Natural killer cell (primary cell): ENCODE measurements around the gene PCED1A. TPM values are rescaled to one million over a fixed set of nuclear protein-coding genes. Genes with fewer than 3 reads are reported as not detected.

Source experiments
- ATAC-seq, 3 donors: fragments of 150-1000 bp in 2 of 3; fragments of 200-7000 bp in 1 of 3; cut with Tn5 transposase; 1 replicate in 1 of 3; 2 replicates in 2 of 3; pipeline ENCODE4 v1.10.0; 2021; ENCODE audit warnings: mild to moderate bottlenecking in 2 of 3, moderate library complexity in 2 of 3
- DNase-seq, 2 donors: peaks; one replicate each; pipeline versions ENCODE4 v3.0.0 to v3.0.0-alpha.2; 2013 to 2021; ENCODE audit warnings: mixed read lengths in 1 of 2
- H3K27ac ChIP-seq: one replicate; pipeline ENCODE4 v1.5.1; 2013; ENCODE audit warnings: mild to moderate bottlenecking, low read length
- H3K27me3 ChIP-seq: one replicate; pipeline ENCODE4 v1.6.1; 2013; ENCODE audit warnings: low read length; ENCODE audit not compliant: control insufficient read depth, insufficient read depth
- H3K36me3 ChIP-seq: one replicate; pipeline ENCODE4 v1.6.1; 2013; ENCODE audit warnings: low read length; ENCODE audit not compliant: control insufficient read depth, insufficient read depth
- H3K4me1 ChIP-seq: one replicate; pipeline ENCODE4 v1.6.1; 2013; ENCODE audit warnings: low read length; ENCODE audit not compliant: control insufficient read depth, insufficient read depth
- H3K4me3 ChIP-seq: one replicate; pipeline ENCODE4 v1.5.1; 2013; ENCODE audit warnings: low read length
- H3K9me3 ChIP-seq: one replicate; pipeline ENCODE4 v1.6.1; 2013; ENCODE audit warnings: low read length; ENCODE audit not compliant: control insufficient read depth, insufficient read depth
- H3K27ac Mint-ChIP-seq, 2 donors: one replicate each; pipeline ENCODE4 v1.8.0; 2022; ENCODE audit warnings: mild to moderate bottlenecking in 2 of 2, mixed read lengths in 2 of 2, moderate library complexity in 1 of 2
- H3K27me3 Mint-ChIP-seq, 2 donors: one replicate each; pipeline ENCODE4 v1.8.0; 2022; ENCODE audit warnings: low read depth in 2 of 2, mixed read lengths in 2 of 2
- H3K36me3 Mint-ChIP-seq: one replicate; pipeline ENCODE4 v1.8.0; 2022; ENCODE audit warnings: mixed read lengths
- H3K4me1 Mint-ChIP-seq, 2 donors: one replicate each; pipeline ENCODE4 v1.8.0; 2022; ENCODE audit warnings: mixed read lengths in 2 of 2
- H3K4me3 Mint-ChIP-seq: one replicate; pipeline ENCODE4 v1.8.0; 2022; ENCODE audit warnings: mild to moderate bottlenecking, moderate library complexity, mixed read lengths
- H3K9me3 Mint-ChIP-seq, 2 donors: one replicate each; pipeline ENCODE4 v1.8.0; 2022; ENCODE audit warnings: mixed read lengths in 2 of 2
- CTCF ChIP-seq: fragments of 200-600 bp; IDR thresholded peaks from one replicate; pipeline ENCODE4 v1.8.0; 2022; ENCODE audit warnings: antibody characterized with exemption
- WGBS: methylation state at CpG from one replicate; pipeline ENCODE4 v1.1.7; 2013; ENCODE audit warnings: missing lambda C conversion rate; ENCODE audit not compliant: insufficient coverage; 5-methylcytosine and 5-hydroxymethylcytosine counted together
- intact Hi-C: fragments of 100-400 bp; cut with micrococcal nuclease; formaldehyde crosslinking; loops from one replicate; pipeline ENCODE4 v1.14.2; 2022
- total RNA-seq, 4 donors: library from RNA; stranded (reverse); fragments of 120-200 nt in 1 of 4; gene quantifications; one replicate each; pipeline versions ENCODE4 v1.2.3 to v1.2.4, GENCODE V29; 2013 to 2022

The PCED1A gene
- total RNA-seq, 3 donors from 2014 or later (not counting 1 experiment from before 2014, with no cell fraction given): 70.3 to 76.5 (median 71.1) TPM

- Histone ChIP-seq H3K4me1 (peaks cover 3% of the 10 kb centered on the region), H3K9me3 (no peaks in the 10 kb centered on the region), H3K36me3 (no peaks in the 10 kb centered on the region), H3K27me3 (peaks cover 23% of the 10 kb centered on the region), H3K4me3 (no peak overlapping the region), H3K27ac (no peak overlapping the region)
- Mint-ChIP-seq H3K36me3 (peaks cover 6% of the 10 kb centered on the region), H3K4me3 (no peak overlapping the region), H3K27me3 (peaks cover 50 to 56% of the 10 kb centered on the region in 2 donors), H3K9me3 (peaks cover 0 to under 1% of the 10 kb centered on the region in 2 donors), H3K27ac (no peak overlapping the region), H3K4me1 (peaks cover 2 to 8% of the 10 kb centered on the region in 2 donors)
- 74% methylated on average over 3 of the region's 4 CpGs for WGBS
- intact Hi-C loops: no loop called here
- no peak for TF ChIP-seq CTCF
- ATAC-seq: no peak
- DNase-seq: no peak
Measured at GRCh38 chr20:2806351-2806701, 34.1 kb downstream of the PCED1A start.

- H3K27me3 ChIP-seq: peaks cover 23% of the 10 kb centered on the region
- no peak overlapping the region for H3K4me3 ChIP-seq
- no peaks in the 10 kb centered on the region for H3K36me3 ChIP-seq
- WGBS: 70% methylated on average over 21 of the region's 22 CpGs
- ATAC-seq: no peak
- no peak for TF ChIP-seq CTCF
- H3K4me1 Mint-ChIP-seq: peaks cover 7 to 13% of the 10 kb centered on the region in 2 donors
- no peaks in the 10 kb centered on the region for H3K9me3 ChIP-seq
- peaks cover 49 to 56% of the 10 kb centered on the region in 2 donors for H3K27me3 Mint-ChIP-seq
- H3K27ac Mint-ChIP-seq: no peak overlapping the region
- H3K9me3 Mint-ChIP-seq: no peaks in the 10 kb centered on the region
- intact Hi-C loops: no loop called here
- no peak overlapping the region for H3K27ac ChIP-seq
- H3K4me1 ChIP-seq: peaks cover 8% of the 10 kb centered on the region
- H3K4me3 Mint-ChIP-seq: no peak overlapping the region
- H3K36me3 Mint-ChIP-seq: peaks cover 6% of the 10 kb centered on the region
- no peak for DNase-seq
Measured at GRCh38 chr20:2805689-2806350, 34.6 kb downstream of the PCED1A start.

GRCh38 chr20:2804852-2805688 lies 35.4 kb downstream of the PCED1A start:
- H3K9me3 Mint-ChIP-seq: no peaks in the 10 kb centered on the region
- Histone ChIP-seq H3K27ac (no peak overlapping the region), H3K4me3 (no peak overlapping the region), H3K4me1 (peaks cover 13% of the 10 kb centered on the region), H3K9me3 (no peaks in the 10 kb centered on the region), H3K27me3 (peaks cover 24% of the 10 kb centered on the region), H3K36me3 (no peaks in the 10 kb centered on the region)
- intact Hi-C loops: no loop called here
- ATAC-seq (no peak), DNase-seq (no peak)
- TF ChIP-seq CTCF: no peak
- 23% methylated on average over 49 of the region's 49 CpGs for WGBS
- H3K27me3 Mint-ChIP-seq: peaks cover 52 to 58% of the 10 kb centered on the region in 2 donors
- no peak overlapping the region for H3K27ac Mint-ChIP-seq
- H3K4me1 Mint-ChIP-seq: peaks cover 13 to 17% of the 10 kb centered on the region in 2 donors
- peaks cover 6% of the 10 kb centered on the region for H3K36me3 Mint-ChIP-seq
- H3K4me3 Mint-ChIP-seq: no peak overlapping the region
